Hepatocyte (in vitro differentiated cells): ENCODE measurements around the gene TTC32.

Experiments
- CTCF ChIP-seq: fragments of 200-600 bp; sonication (generic); IDR thresholded peaks from 2 replicates; pipeline ENCODE4 v1.5.1; 2016; ENCODE audit warnings: antibody characterized with exemption, mild to moderate bottlenecking; ENCODE audit not compliant: poor library complexity
- EZH2 ChIP-seq: fragments of 200-600 bp; sonication (generic); IDR thresholded peaks from 2 replicates; pipeline ENCODE4 v1.6.1; 2016; ENCODE audit warnings: antibody characterized with exemption, mild to moderate bottlenecking, borderline replicate concordance
- EZH2phosphoT487 ChIP-seq: fragments of 200-600 bp; sonication (generic); IDR thresholded peaks from one replicate; pipeline ENCODE4 v1.6.1; 2018; ENCODE audit warnings: antibody characterized with exemption, mild to moderate bottlenecking, low read depth, moderate library complexity; ENCODE audit not compliant: unreplicated experiment, severe bottlenecking

- TF ChIP-seq CTCF (no peak), EZH2 (no peak), EZH2phosphoT487 (no peak)
Measured at GRCh38 chr2:19902216-19902740, 495 bp upstream of the TTC32 start.
